Effector CD4-positive, alpha-beta T cell (primary cell): ENCODE results near the gene CTNS.

Source experiments
- DNase-seq: peaks from one replicate; pipeline ENCODE4 v3.0.0-alpha.2; 2020

CTNS gene

DNA sequence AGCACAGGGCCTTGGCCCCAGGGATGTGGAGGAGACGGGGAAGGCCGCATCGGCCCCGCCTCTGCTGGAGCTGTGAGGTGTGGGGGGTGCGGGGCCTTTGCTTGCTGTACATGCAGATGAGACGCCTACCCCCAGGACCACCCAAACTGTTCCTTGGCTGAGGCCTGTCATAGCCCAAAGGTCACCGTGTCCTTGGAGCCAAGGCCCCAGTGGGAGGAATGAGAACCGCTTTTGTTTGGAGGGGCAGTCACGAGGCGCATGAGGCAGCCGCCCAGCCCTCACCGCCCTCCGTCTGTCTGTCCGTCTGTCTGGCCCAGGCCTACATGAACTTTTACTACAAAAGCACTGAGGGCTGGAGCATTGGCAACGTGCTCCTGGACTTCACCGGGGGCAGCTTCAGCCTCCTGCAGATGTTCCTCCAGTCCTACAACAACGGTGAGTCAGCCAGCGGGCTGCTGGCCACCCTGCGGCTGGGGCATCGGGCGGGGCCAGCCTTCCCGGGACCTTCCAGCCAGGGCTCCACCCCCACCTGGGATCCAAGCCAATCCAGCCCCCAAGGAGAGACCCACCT, 23.1 kb downstream of the CTNS start:
- DNase-seq, result no peak

DNA sequence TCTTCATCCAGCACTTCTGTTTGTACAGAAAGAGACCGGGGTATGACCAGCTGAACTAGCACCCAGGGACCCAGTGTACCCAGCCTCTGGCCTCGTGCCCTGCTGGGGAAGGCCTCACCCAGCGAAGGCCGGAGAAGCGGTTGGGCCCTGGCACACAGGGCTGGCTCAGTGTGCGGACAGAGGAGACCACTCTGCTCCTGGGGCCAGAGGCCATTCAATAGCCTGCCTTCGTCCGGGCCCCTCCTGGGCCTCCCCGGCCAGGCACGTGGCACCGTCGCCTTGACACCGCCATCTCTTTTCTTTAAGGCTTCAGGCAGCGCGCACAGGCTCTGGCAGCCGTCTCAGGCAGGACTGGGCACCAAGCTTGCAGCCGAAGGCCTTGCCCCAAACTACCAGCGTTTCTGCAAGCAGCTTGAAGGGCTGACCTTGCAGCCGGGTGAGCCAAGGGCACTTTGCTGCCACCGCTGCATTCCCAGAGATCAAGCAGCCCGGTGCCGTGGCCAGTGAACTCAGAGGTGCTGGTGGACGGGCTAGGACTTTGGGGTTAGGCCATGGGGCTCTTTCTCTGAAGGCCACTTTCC, 23.8 kb downstream of the CTNS start:
- DNase-seq, result no peak

DNA sequence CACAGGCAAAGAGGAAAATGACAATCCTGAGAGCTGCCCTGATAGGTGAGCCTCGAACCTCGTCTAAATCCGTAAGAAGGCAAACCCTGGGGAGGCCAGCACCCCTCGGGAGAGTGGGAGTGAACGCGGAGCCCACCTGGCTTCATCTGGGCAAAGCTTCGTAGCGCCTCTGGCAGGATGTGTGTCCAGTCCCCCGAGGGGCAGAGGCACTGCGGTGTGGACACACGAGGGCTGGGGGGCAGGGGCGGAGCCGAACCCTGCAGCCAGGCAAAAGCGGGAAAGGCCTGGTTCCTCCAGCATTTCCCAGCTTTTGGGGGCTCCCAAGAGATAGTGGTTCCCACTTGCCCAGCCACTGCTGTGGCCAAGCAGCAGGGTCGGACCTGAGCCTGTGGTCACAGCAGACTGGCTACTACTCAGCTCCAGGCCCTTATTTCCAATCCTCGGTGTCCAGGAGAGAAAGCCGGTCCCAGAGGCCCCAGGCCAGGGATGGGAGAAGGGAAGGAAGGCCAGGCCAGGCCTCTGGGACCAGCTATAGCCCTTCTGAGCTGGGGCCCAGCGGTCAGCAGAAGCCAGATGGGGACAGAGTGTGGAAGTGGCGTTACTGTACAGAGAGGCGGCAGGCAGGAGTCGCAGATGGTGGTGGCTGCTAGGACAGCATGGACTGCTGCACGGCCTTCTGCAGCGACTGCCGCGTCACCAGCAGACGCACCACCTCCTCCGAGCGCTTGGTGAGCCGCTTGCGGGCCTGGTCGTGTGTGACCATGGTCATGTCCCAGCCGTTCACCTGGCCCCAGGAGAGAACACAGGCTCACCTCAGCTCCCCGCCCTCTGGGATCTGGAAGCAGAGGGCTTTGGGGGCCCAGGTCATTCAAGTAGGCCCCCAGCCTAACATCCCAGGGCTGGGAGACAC, 26.8 kb downstream of the CTNS start:
- DNase-seq, result no peak

DNA sequence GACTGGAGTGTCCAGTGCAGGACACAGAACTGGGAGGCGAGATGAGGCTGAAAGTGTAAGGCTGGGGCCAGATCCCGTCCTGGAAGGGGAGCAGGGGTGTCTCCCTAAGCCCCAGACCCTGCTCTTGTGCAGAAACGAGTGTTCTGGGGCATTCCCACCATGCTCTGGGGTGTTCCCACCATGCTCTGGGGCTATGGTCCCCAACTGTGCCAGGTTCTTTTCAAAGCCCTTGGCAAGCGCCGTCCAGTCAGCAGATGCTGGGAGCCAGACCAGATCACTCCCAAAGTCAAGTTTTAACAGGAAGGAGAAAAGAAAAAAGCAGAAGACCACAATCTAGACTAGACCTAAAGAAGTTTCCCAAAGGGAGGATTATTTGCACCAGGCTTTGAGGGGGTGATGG, 29.3 kb downstream of the CTNS start:
- DNase-seq, result no peak

DNA sequence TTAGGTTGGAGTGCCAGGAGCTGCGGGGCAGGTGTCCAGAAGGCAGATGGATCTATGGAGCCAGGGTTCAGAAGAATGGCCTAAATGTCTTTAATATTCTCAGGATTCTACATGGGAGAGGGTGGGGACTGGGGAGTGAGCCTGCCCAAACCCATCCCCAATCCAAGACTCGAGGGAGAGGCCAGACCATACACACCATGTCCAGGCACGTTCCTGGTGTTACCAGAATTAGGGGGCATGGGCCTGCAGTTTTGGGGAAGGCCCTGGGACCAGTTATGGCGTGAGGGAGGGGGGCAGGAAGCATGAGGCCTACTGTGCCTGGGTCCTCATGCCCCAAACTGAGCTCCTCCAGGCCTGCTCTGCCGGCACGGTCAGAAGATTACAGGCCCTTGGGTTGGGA, 30.0 kb downstream of the CTNS start:
- DNase-seq, result no peak

DNA sequence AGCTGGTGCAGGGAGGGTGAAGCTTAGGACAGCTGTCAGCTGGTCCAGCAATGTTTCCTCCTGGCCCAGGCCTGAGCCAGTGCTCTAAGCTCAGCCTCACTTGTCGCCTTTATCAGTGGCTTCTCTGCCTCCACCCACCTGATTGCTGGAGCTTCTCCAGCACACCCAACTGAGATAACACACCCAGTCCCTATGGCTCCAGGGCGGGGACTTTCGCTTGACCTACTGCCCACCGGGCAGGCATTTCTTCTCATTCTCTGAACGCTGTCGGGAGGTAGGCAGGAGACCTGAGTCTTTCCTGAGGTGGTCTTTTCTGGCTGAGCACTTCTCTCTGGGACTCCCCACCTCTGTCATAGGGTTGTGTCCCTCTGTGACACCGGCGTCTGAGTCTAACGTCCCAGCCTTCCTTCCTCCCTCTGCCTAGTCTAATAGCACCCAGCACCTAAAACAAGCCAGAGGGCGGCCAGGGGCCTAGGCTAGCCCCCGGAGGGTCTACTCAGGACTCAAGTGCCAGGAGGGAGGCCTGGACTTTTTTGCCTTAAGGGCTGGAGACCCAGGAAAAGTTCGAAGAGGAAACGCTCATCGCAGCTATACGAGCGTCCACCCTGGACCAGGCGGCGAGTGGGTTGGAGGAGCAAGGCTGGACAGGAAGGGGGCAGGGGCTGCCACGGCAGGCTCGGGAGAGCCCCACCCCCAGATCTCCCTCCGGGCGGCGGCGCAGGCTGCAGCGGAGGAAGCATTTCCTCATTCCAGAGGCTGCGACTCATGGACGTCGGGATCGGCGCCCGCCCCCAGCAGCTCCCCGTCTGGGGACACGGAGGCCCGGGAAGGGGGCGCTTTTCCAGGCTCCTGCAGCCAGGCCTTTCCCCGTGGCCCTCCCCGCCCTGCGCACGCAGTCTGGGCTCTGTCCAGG, 31.1 kb downstream of the CTNS start:
- no peak for DNase-seq

DNA sequence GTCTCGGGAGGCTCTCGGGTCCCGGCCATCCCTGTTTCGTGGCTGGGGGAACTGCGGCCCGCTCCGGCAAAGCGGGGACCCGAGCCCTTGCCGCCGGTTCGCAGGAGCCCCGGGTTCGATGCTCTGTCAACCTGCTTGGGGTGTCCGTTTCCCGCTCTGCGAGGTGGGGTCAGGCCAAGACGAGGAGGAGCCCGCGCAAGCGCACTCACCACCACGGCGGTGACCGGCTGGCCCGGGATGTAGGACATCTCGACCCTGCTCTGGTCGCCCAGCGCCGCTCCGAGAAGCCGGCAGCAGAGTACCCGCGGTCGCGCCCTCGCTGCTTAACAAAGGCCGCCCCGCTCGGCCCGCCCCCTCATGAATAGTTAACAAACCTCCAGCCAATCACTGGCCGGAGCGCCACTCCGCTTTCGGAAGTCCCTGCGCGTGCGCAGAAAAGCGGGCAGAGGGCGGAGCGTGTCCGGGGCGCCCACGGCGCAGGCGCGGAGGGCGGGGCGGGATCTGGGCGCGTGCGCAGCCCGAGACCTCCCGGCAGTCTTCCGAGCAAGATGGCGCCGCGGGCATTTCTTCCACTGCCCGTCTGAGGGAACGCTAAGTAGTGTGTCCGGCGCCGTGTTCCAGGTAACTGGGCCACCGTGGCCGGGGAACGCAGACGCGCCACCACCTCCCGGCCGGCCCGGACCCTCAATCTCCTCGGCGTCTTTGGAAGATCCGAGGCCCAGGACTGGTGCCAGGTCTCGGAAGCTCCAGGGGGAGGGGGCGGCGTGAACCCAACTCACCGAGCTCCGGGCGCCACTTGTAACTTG, 31.9 kb downstream of the CTNS start, which contains the start of the genes EMC6 and TAX1BP3:
Gene EMC6 (plus strand): TSS at position 534 of the 806 bp plus-strand sequence. CDS start 335 bp downstream, outside the sequence.
Gene TAX1BP3 (minus strand): TSS at position 300 of the 806 bp plus-strand sequence. CDS start 52 bp downstream, at position 248.
- DNase-seq, result peak; percentile 99

DNA sequence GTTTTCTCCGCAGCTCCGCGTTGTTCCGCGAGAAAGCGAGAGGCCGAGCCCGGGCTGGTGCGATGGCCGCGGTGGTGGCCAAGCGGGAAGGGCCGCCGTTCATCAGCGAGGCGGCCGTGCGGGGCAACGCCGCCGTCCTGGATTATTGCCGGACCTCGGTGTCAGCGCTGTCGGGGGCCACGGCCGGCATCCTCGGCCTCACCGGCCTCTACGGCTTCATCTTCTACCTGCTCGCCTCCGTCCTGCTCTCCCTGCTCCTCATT, 32.5 kb downstream of the CTNS start:
- DNase-seq, result no peak

DNA sequence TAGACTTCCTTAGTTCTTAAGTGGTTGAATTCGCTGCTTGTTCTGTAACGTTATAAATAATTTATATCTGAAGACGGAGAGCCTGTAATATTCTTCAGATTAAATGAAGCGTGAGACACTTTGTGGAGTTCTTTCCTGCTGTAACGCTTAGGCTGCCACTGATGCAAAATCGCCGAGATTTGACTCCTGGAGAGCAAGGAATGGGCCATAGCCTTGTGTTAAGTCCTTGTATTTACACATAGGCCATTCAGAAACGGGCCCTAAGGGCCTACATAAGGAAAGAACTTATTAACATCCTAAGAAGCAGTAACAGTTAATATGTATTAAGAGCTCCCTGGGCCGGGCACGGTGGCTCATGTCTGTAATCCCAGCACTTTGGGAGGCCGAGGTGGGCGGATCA, 33.0 kb downstream of the CTNS start:
- no peak for DNase-seq

DNA sequence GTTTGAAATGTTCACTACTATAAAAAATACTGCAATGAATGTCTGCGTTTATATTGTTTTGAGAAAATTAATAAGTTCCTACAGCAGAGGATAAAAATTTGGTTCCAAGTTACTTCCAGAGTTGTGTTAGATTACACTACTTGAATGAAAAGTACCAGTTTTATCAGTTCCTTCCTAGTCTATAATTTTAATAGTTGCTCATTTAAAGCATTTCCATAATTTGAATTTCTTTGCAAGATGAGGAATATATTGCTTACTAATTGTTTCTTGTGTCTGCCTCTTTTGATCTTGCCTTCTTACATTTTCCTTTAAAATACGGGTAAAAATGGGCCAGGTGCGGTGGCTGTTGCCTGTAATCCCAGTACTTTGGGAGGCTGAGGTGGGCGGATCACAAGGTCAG, 36.0 kb downstream of the CTNS start:
- no peak for DNase-seq

DNA sequence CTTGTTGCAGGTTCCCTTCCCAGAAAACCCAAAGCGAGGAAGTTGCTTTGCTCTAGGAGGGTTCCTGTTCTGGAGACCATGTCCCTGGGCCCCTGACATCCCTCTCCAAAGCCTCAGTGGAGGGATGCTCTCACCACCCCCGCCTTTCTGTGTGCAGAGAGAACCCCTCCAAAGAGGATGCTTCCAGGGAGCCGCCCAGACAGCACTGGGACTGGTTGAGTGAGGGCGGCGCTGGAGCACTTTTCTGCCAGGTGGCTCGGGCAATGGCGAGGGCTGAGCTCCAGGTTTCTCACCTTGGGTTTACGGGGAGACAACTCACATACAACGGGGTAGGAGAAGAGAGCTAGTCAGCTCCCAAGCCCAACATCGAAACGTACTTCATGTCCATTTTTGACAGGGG, 39.3 kb downstream of the CTNS start:
- no peak for DNase-seq

DNA sequence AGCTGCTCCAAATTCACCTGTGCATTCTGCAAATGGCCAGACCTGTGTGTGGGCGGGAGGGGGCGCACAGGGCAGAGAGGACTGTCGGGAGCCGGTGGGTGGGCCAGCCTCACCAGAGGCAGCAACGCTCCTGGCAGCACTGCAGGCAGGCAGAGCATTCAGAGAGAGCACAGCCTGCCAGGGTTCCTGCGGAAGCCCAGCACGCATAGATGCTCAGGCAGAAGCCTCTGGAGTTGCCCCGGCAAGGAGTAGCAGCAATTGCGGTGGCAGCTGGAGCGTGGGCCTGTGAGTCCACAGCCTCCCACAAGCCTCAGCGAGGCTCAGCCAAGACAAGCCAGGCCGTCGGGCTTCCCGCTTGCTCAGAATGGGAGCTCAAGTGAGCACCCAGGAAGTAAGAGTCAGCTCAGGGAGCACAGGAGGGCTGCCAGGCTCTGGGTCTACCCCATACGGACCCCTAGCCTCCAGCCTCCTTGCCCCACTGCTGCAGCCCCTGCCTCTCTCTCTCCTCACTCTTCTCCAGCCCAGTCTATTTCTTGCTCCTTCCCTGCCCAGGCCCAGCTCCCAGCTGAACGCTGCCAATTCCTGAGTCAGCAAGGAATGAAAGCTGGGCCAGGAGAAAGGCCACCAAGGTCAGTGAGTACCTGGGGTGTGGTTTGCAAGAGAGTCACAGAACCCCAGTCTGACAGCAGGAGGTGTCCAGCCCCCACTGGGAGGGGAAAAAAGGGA, 41.7 kb downstream of the CTNS start:
- no peak for DNase-seq

DNA sequence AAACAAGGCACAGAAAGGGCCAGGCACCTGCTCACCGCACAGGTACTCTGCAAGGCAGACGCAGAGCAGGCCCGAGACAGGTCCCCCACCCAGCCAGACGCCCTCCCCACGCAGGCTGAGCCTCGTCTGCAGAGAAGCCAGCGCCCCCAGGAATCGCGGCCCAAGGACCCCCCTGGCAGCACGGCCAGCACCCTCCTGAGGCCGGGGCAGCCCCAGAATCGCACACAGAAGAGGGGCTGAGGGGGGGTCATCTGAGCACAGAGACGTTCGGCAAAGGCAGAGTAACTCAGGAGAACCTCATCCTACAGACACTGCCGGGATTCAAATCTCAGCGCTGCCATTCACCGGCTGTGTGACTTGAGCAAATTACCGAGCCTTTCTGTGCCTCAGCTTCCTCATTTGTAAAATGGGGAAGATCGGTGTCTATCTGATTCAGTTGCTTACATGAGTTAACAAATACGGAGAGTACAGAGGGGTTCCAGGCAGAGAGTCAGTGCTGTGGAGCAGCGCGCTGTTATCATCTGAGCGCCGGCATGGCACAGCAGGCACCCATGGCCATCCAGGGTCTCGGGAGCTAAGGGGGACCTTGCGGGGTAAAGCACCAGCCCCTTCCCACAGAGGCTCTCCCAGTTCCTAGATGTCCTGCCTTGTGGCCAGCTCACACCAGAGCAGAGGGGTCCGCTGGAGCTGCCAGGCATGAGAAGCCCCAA, 42.4 kb downstream of the CTNS start:
- no peak for DNase-seq

DNA sequence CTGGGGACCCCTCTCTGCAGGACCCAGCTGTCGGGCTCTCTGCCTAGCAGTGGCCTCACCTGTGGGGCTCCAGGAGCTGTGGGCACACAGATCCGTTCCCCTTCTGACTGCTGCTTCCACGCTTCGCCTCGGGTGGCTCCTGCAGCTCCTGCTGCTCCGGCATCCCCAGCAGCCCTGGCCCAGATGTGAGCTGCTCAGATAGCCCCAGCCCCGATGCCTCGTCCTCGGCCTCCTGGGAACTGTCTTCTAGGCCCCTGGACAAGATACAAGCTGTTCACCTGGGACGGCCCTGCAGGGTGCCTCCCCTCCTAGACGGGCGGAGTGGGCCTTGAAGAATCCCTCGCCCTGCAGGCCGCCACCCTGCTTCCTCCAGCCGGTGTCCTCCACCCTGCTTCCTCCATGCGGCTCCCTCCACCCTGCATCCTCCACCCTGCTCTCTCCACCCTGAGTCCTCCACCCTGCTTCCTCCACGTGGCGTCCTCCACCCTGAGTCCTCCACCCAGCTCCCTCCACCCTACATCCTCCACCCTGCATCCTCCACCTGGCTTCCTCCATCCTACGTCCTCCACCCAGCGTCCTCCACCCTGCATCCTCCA, 43.1 kb downstream of the CTNS start:
- DNase-seq, result no peak

DNA sequence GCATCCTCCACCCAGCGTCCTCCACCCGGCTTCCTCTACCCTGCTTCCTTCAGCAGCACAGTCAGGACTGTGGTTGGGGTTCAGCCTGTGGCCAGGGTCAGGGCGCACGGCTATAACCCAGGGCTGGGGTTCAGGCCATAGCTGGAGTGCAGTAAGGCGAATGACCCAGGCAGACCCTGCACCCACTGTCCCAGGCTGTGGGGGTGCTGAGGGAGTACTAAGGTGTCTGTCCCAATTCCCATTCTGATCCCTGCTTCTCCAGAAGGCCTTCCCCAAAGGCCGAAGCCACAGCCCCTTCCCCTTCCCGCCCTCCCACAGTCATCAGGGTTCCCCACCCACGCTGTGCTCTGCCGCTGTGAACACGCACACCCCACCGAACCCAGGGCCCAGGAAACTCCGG, 44.5 kb downstream of the CTNS start:
- no peak for DNase-seq

DNA sequence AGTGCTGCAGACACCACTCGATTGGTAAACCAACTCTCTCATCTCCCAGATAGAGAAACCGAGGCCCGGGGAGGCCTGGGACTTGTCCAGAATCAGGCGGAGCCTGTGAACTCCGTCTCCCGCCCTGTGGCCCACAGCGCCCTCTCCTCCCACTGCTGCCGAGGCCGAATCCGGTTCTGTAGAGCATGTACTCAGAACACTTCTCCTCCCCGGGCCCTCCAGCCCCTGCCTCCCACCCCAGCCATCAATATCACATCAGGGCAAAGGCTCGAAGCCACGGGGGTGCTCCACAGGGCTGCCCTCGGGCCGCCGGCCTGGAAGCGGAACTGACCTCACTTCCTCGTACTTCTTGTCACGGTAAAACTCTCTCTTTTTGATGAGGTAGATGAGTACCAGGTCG, 45.0 kb downstream of the CTNS start:
- no peak for DNase-seq

DNA sequence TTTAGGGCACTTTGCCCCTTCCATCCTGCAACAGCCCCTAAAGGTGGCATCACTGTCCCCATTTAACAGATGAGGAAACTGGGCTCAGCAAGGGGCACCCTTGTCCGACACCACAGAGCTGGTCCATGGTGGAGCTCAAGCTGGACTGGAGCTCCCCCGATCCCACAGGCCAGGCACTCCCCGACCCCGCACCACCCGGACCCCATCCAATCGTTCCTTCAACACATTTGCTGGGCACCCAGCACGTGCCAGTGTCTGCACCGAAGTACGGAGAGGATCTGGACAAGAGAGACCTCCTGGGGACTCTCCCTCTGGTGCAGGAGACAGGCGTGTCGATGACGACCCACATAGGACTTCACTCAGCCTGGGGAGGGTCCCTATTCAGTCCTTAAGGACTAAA, 45.5 kb downstream of the CTNS start:
- DNase-seq, result no peak

DNA sequence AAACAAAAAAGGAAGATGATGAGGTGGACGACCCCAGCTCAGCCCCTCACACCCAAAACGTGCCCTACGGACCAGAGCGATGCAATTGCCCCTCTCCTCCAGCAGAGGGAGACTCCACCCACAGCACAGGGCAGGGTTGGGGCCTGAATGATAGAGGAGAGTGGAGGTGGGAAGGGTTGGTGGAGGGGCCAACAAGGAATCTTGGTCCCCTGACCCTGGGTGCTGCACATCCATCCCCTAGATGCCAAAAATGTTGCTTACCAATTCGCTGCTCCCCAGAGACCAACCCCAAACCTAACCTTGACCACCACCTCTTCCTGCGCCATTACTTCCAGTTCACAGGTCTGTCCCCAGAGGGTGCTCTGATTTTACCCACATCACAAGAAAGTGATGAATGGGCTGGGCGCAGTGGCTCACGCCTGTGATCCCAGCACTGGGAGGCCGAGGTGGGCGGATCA, 46.5 kb downstream of the CTNS start:
- DNase-seq, result peak; percentile 31

DNA sequence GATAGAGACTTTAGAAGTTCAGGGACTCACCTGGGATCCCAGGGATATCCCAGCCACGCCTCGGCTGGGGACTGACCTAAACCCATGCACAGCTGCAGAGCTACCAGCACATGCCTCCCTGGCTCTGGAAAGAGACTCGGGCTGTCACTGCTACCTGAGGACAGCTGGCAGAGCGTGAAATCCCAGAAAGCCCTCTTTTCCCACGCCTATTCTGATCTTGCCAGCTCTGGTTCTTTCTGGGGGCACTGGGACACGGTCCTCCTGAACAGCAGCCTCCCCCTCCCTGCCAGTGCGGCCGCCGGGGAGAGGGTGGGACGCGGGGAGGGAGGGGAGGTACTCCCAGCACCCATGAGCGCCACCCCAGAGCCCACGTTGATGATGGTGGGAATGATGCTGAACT, 48.6 kb downstream of the CTNS start:
- DNase-seq, result no peak

DNA sequence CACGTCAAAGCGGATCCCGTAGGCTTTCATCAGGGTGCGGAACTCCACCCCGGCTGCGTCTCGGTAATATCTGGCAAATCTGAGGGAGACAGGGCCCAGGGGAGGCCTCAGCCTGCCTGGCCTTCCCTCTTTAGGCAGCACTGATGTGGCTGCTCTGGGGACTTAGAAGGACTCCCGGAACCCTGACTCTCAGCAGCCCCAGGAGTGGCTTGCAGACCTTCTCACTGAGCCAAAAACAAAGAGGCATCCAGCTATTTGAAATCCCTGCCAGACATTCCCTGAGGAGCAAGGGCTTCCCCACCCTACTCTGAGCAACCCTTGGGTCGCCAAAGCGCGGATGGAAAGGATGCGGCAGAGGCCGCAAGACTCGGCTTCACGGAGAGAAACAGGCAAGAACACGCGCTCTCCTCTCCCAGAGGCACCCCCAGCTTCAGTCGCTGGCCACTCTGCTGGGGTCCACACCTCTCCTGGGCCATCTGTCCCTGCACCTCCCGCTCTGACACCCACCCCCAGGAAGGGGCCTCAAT, 51.5 kb downstream of the CTNS start:
- no peak for DNase-seq
